Sigmoid colon (tissue), 7 donors: Measurements from ENCODE around the gene COL25A1. TPM values are rescaled to one million over a fixed set of nuclear protein-coding genes. Genes with fewer than 3 reads are reported as not detected.

Experiments used
- DNase-seq: peaks from one replicate; pipeline ENCODE4 v3.0.0-alpha.2; 2019
- H3K27ac ChIP-seq, 4 donors: fragments of 200-600 bp; sonication (generic); one replicate each; pipeline ENCODE4 v1.5.1; 2016 to 2019; ENCODE audit warnings: mild to moderate bottlenecking in 1 of 4
- H3K27me3 ChIP-seq, 3 donors: fragments of 200-600 bp; sonication (generic); one replicate each; pipeline ENCODE4 v1.5.1; 2019; ENCODE audit warnings: mild to moderate bottlenecking in 1 of 3
- H3K36me3 ChIP-seq, 4 donors: fragments of 200-600 bp; sonication (generic); one replicate each; pipeline ENCODE4 v1.5.1; 2016 to 2019
- H3K4me1 ChIP-seq, 4 donors: fragments of 200-600 bp; sonication (generic); one replicate each; pipeline ENCODE4 v1.5.1; 2017 to 2019
- H3K4me3 ChIP-seq, 4 donors: fragments of 200-600 bp; sonication (generic); one replicate each; pipeline ENCODE4 v1.5.1; 2017 to 2019; ENCODE audit warnings: mild to moderate bottlenecking in 2 of 4, moderate library complexity in 1 of 4
- H3K9me3 ChIP-seq, 4 donors: fragments of 200-600 bp in 3 of 4; sonication (generic) in 3 of 4; one replicate each; pipeline versions ENCODE4 v1.5.1 to v1.6.1; 2013 to 2019
- EP300 ChIP-seq, 4 donors: sonication (generic); formaldehyde crosslinking; IDR thresholded peaks; one replicate each; pipeline ENCODE4 v1.6.1; 2017; ENCODE audit warnings: antibody characterized with exemption in 4 of 4
- POLR2A ChIP-seq, 2 donors: fragments of 450-650 bp; IDR thresholded peaks; one replicate each; pipeline ENCODE4 v1.6.1; 2016; ENCODE audit warnings: antibody characterized with exemption in 2 of 2, mild to moderate bottlenecking in 2 of 2, moderate library complexity in 2 of 2
- POLR2AphosphoS5 ChIP-seq, 4 donors: sonication (generic); formaldehyde crosslinking; IDR thresholded peaks; one replicate each; pipeline ENCODE4 v1.6.1; 2017; ENCODE audit warnings: antibody characterized with exemption in 4 of 4
- WGBS, 2 donors: extraction: QIAGEN DNeasy Blood & Tissue Kit; methylation state at CpG; one replicate each; pipeline ENCODE4 v1.1.7; 2013; 5-methylcytosine and 5-hydroxymethylcytosine counted together
- intact Hi-C: fragments of 100-400 bp; cut with DNase I; formaldehyde crosslinking; loops from one replicate; pipeline ENCODE4 v1.15.1; 2023
- polyA plus RNA-seq, 3 donors: library from polyadenylated mRNA; stranded (reverse); fragments of 200-250 nt; gene quantifications; one replicate each; pipeline ENCODE4 v1.2.3, GENCODE V29; 2013
- total RNA-seq, 4 donors: library from RNA; depleted of rRNA; stranded (reverse); fragments of >200 nt; gene quantifications; one replicate each; pipeline ENCODE4 v1.1.0, GENCODE V29; 2016
- TF ChIP-seq, protein P1 (sequence below), 4 experiments: fragments of 450-650 bp in 3 of 4; fragments of 200-600 bp in 1 of 4; IDR thresholded peaks; one replicate each; pipeline ENCODE4 v1.5.1; 2016 to 2019; ENCODE audit warnings: antibody characterized with exemption in 4 of 4, mild to moderate bottlenecking in 3 of 4, moderate library complexity in 2 of 4
- donor health status: healthy with polysubstance abuse.
- donor health status: Bipolar disorder and iron deficiency.
- donor health status: healthy.

The COL25A1 gene
- total and polyA plus RNA-seq, 7 donors = 0.15 to 1.4 (median 0.41) TPM; not detected in 2

DNA sequence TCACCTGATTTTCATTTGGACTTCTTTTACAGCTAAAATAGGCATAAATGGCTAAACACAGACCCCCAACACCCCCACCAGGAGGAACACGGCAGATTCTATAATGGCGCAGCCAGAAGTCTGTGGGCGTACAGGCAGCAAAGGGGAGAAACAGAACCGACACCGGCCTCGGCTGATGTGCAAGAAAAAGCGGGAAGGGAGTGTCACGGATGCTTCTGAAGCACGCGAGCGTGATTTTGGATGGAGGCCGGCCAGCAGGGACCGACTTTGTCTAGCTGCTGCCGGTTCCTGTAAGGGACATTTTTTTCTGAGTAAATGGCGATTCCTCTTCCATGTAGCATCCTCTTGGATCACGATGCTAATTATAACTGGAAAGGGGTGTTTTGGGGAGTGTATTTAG, 514.7 kb downstream of the COL25A1 start:
- intact Hi-C loops = no loop called here
- no peaks in the 10 kb centered on the region for H3K36me3 ChIP-seq
- H3K4me3 ChIP-seq = no peak overlapping the region
- TF ChIP-seq EP300 (IDR thresholded peaks at IDR 0.05) = no peak
- TF ChIP-seq POLR2AphosphoS5 (IDR thresholded peaks at IDR 0.05) = no peak
- TF ChIP-seq POLR2A (IDR thresholded peaks at IDR 0.05) = no peak
- H3K9me3 ChIP-seq = no peaks in the 10 kb centered on the region
- H3K27me3 ChIP-seq = no peaks in the 10 kb centered on the region
- DNase-seq = no peak
- H3K4me1 ChIP-seq = no peaks in the 10 kb centered on the region
- no peak overlapping the region for H3K27ac ChIP-seq
- WGBS, 2 donors = 95 to 96% methylated on average over 16 of the region's 16 CpGs

DNA sequence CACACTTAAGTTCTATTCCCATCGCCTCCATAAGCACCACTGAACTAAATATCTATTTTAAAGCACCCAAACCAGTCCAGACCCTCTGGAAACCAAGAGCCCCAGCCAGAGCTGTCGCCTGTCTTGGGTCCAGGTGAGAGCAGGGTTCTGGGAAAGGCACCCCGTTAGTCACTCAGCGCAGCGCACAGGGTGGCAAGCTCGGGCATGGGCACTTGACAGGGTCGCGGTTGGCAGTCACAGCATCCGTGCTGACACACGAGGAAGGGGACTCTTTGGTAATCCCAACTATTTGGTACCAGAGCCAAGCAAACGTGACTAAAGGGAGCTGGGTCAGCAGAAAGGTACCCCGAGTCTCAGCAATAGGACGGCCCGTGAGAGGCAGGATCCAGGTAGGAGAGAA, 515.4 kb downstream of the COL25A1 start:
- TF ChIP-seq POLR2AphosphoS5 (IDR thresholded peaks at IDR 0.05) (no peak), EP300 (IDR thresholded peaks at IDR 0.05) (no peak), POLR2A (IDR thresholded peaks at IDR 0.05) (no peak)
- TF ChIP-seq, protein P1, sequence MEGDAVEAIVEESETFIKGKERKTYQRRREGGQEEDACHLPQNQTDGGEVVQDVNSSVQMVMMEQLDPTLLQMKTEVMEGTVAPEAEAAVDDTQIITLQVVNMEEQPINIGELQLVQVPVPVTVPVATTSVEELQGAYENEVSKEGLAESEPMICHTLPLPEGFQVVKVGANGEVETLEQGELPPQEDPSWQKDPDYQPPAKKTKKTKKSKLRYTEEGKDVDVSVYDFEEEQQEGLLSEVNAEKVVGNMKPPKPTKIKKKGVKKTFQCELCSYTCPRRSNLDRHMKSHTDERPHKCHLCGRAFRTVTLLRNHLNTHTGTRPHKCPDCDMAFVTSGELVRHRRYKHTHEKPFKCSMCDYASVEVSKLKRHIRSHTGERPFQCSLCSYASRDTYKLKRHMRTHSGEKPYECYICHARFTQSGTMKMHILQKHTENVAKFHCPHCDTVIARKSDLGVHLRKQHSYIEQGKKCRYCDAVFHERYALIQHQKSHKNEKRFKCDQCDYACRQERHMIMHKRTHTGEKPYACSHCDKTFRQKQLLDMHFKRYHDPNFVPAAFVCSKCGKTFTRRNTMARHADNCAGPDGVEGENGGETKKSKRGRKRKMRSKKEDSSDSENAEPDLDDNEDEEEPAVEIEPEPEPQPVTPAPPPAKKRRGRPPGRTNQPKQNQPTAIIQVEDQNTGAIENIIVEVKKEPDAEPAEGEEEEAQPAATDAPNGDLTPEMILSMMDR (IDR thresholded peaks at IDR 0.05) = no peak

DNA sequence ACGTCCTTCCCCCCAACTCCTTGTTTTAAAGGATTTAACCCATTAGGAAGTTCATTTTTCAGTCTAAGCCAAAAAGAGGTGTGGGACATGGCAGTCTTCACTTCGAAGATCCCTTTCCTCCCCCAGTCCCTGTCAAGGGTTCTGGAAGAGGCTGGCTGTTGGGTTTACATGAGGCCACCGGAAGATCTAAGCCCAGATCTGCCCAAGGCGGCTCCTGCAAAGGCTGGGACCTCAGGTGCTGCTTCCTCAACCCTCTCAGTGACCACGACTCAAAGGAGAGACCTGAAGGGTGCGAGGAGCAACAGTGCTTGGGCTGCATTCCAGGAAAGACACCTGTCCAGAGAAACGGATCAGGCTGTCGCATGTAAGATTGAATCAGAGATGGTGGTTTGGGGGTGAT, 516.1 kb downstream of the COL25A1 start:
- Histone ChIP-seq H3K9me3 (no peaks in the 10 kb centered on the region), H3K36me3 (no peaks in the 10 kb centered on the region), H3K4me1 (no peaks in the 10 kb centered on the region), H3K27me3 (no peaks in the 10 kb centered on the region), H3K27ac (no peak overlapping the region), H3K4me3 (no peak overlapping the region)
- intact Hi-C loops = no loop called here
- TF ChIP-seq EP300 (IDR thresholded peaks at IDR 0.05) (no peak), POLR2A (IDR thresholded peaks at IDR 0.05) (no peak), POLR2AphosphoS5 (IDR thresholded peaks at IDR 0.05) (no peak)
- TF ChIP-seq, protein P1 (IDR thresholded peaks at IDR 0.05) = no peak
- no peak for DNase-seq
- 78 to 86% methylated on average over 8 of the region's 8 CpGs for WGBS, 2 donors

More for the DNA sequence above, 515.4 kb downstream of the COL25A1 start:
- no peaks in the 10 kb centered on the region for H3K9me3 ChIP-seq
- H3K36me3 ChIP-seq = no peaks in the 10 kb centered on the region
- intact Hi-C loops = no loop called here
- H3K27me3 ChIP-seq = no peaks in the 10 kb centered on the region
- no peaks in the 10 kb centered on the region for H3K4me1 ChIP-seq
- no peak overlapping the region for H3K27ac ChIP-seq
- 91 to 92% methylated on average over 14 of the region's 14 CpGs for WGBS, 2 donors
- no peak overlapping the region for H3K4me3 ChIP-seq
- no peak for DNase-seq

DNA sequence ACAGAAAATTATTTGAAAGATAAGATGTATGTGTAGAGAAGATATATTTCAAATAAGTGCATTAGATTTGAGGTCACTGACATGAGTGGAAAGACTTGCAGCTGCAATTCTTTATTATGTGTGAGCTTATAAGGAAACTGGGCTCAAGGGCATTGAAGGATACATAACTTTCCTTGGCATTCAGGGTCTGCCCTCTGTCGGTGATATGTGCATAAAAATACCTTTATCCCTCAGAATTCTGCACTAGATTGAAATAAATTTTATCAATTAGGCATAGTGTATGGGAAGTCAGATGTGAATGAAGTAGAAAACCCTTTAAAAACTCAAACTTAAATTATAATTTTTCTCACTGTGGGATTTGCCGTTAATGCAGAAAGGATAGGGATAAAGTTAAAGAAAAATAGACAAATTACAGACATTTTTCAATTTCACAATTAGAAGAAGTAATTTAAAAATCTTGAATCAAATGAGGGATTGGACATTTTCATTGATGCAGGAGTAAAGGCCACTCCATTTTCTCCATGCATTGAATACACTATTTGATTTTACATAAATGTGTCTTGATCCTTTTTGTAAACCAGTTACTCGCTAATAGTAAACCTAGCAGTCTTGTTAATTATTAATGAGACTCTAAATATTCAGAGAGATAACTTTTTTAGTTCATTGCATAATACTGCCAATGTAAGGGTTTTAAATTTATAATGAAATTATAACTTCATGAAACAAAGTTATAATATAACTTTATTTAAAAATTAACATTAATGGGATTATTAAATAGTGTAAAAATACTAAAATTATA, 518.6 kb downstream of the COL25A1 start:
- Histone ChIP-seq H3K27me3 (no peaks in the 10 kb centered on the region), H3K27ac (no peak overlapping the region), H3K36me3 (no peaks in the 10 kb centered on the region), H3K4me3 (no peak overlapping the region), H3K9me3 (no peaks in the 10 kb centered on the region), H3K4me1 (no peaks in the 10 kb centered on the region)
- WGBS, 2 donors = 60 to 66% methylated on average over 3 of the region's 3 CpGs
- TF ChIP-seq POLR2AphosphoS5 (IDR thresholded peaks at IDR 0.05) (no peak), EP300 (IDR thresholded peaks at IDR 0.05) (no peak), POLR2A (IDR thresholded peaks at IDR 0.05) (no peak)
- TF ChIP-seq, protein P1 (IDR thresholded peaks at IDR 0.05) = no peak
- DNase-seq = no peak
- intact Hi-C loops = no loop called here

DNA sequence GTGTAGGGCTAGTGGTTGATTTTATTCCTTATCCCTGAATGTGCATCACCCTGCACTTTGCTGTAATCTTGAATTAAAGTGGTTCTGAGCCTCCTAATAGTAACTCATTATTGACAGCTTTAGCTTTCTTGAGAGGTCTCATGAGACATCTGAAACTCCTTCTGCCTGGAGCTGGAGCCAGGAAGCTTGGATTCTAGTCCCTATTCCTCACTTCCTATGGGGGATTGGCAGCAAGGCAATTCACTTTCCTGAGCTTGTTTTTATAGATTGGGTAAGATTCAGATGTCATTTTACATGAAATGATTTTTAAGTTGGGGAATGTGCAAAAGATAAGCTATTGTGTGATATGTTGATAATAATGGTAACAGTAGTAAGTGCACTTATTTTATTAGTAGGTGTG, 522.5 kb downstream of the COL25A1 start:
- Histone ChIP-seq H3K4me1 (no peaks in the 10 kb centered on the region), H3K4me3 (no peak overlapping the region), H3K9me3 (no peaks in the 10 kb centered on the region), H3K36me3 (no peaks in the 10 kb centered on the region), H3K27me3 (no peaks in the 10 kb centered on the region), H3K27ac (no peak overlapping the region)
- TF ChIP-seq POLR2AphosphoS5 (IDR thresholded peaks at IDR 0.05) (no peak), POLR2A (IDR thresholded peaks at IDR 0.05) (no peak), EP300 (IDR thresholded peaks at IDR 0.05) (no peak)
- TF ChIP-seq, protein P1 (IDR thresholded peaks at IDR 0.05) = no peak
- no peak for DNase-seq
- intact Hi-C loops = no loop called here
